Smooth muscle cell (in vitro differentiated cells): ENCODE measurements around the gene BBOX1. TPM values are rescaled to one million over a fixed set of nuclear protein-coding genes. Genes with fewer than 3 reads are reported as not detected.

Source experiments
- DNase-seq: peaks from one replicate; lab custom pipeline; 2025; ENCODE audit not compliant: unreplicated experiment; lab: John Stamatoyannopoulos, UW
- H2AFZ ChIP-seq: fragments of 200-600 bp; sonication (generic); 2 replicates; pipeline ENCODE4 v1.6.0; 2016; ENCODE audit warnings: antibody characterized with exemption, low read depth, mild to moderate bottlenecking
- H3F3A ChIP-seq: fragments of 200-600 bp; sonication (generic); 2 replicates; pipeline ENCODE4 v1.6.0; 2017; ENCODE audit warnings: antibody characterized with exemption, low read depth
- H3K27ac ChIP-seq: fragments of 200-600 bp; sonication (generic); 2 replicates; pipeline ENCODE4 v1.5.1; 2016; ENCODE audit warnings: low read depth, mild to moderate bottlenecking
- H3K27me3 ChIP-seq: fragments of 200-600 bp; sonication (generic); 2 replicates; pipeline ENCODE4 v1.6.1; 2016; ENCODE audit warnings: low read depth, mild to moderate bottlenecking
- H3K36me3 ChIP-seq: fragments of 200-600 bp; sonication (generic); 2 replicates; pipeline ENCODE4 v1.5.1; 2016; ENCODE audit warnings: low read depth
- H3K4me1 ChIP-seq: fragments of 200-600 bp; sonication (generic); 2 replicates; pipeline ENCODE4 v1.5.1; 2016; ENCODE audit warnings: low read depth
- H3K4me2 ChIP-seq: fragments of 200-600 bp; sonication (generic); 2 replicates; pipeline ENCODE4 v1.6.0; 2016; ENCODE audit warnings: mild to moderate bottlenecking
- H3K4me3 ChIP-seq: fragments of 200-600 bp; sonication (generic); 2 replicates; pipeline ENCODE4 v1.5.1; 2016; ENCODE audit warnings: mild to moderate bottlenecking
- H3K79me2 ChIP-seq: fragments of 200-600 bp; sonication (generic); 2 replicates; pipeline ENCODE4 v1.6.0; 2016; ENCODE audit warnings: low read depth, mild to moderate bottlenecking
- H3K9ac ChIP-seq: fragments of 200-600 bp; sonication (generic); 2 replicates; pipeline ENCODE4 v1.6.0; 2016; ENCODE audit warnings: low read depth
- H3K9me3 ChIP-seq: fragments of 200-600 bp; sonication (generic); replicated peaks from 2 replicates; pipeline ENCODE4 v1.5.1; 2016; ENCODE audit warnings: low read depth
- H4K20me1 ChIP-seq: fragments of 200-600 bp; sonication (generic); 2 replicates; pipeline ENCODE4 v1.6.0; 2016; ENCODE audit warnings: low read depth
- WGBS: methylation state at CpG from one replicate; pipeline ENCODE4 v1.1.7; 2016; ENCODE audit warnings: low lambda C conversion rate; 5-methylcytosine and 5-hydroxymethylcytosine counted together
- polyA plus RNA-seq: library from polyadenylated mRNA; unstranded; fragments of >200 nt; fragmentation: Nextera tagmentation; extraction: Ambion mirVana; gene quantifications from 2 replicates; pipeline ENCODE4 v1.2.1, GENCODE V29; 2016
- total RNA-seq: library from RNA; depleted of rRNA; stranded (reverse); fragments of >200 nt; gene quantifications from 2 replicates; pipeline ENCODE4 v1.2.3, GENCODE V29; 2014
- TF ChIP-seq, protein P1 (sequence below): fragments of 200-600 bp; sonication (generic); IDR thresholded peaks from 2 replicates; pipeline ENCODE4 v1.5.1; 2017; ENCODE audit warnings: borderline replicate concordance, mild to moderate bottlenecking, antibody characterized with exemption; ENCODE audit not compliant: insufficient read depth, poor library complexity, severe bottlenecking

The BBOX1 gene
- total and polyA plus RNA-seq, 2 experiments from 2014 or later: 0.22 to 0.67 TPM

DNA sequence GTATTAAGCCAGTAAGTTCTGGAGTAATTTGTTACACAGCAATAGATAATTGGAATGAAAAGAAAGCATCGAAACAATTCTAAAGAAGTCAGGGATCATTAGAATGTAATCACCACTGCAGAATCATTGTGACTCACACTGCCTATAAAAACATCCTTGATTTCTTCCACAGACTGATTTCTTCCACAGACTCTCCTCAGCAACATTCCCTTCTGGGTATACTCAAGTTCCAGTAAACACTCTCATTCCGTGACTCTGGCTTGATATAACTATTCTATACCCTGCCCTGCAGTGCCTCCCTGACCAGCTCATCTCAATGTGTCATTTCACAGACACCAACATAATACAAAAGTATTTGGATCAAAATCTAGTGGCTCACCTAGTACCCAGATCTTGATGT is 120.5 kb downstream of the BBOX1 start:
- Histone ChIP-seq H2AFZ (no peak overlapping the region), H3K27ac (no peak overlapping the region), H4K20me1 (no peaks in the 10 kb centered on the region), H3K27me3 (no peaks in the 10 kb centered on the region), H3K79me2 (no peaks in the 10 kb centered on the region), H3K4me2 (no peak overlapping the region), H3K36me3 (no peaks in the 10 kb centered on the region), H3K4me1 (no peaks in the 10 kb centered on the region), H3K9me3 (no peaks in the 10 kb centered on the region), H3K9ac (no peak overlapping the region), H3K4me3 (no peak overlapping the region), H3F3A (no peaks in the 10 kb centered on the region)
- DNase-seq: no peak
- 63% methylated on average over 2 of the region's 2 CpGs for WGBS
- TF ChIP-seq, protein P1, sequence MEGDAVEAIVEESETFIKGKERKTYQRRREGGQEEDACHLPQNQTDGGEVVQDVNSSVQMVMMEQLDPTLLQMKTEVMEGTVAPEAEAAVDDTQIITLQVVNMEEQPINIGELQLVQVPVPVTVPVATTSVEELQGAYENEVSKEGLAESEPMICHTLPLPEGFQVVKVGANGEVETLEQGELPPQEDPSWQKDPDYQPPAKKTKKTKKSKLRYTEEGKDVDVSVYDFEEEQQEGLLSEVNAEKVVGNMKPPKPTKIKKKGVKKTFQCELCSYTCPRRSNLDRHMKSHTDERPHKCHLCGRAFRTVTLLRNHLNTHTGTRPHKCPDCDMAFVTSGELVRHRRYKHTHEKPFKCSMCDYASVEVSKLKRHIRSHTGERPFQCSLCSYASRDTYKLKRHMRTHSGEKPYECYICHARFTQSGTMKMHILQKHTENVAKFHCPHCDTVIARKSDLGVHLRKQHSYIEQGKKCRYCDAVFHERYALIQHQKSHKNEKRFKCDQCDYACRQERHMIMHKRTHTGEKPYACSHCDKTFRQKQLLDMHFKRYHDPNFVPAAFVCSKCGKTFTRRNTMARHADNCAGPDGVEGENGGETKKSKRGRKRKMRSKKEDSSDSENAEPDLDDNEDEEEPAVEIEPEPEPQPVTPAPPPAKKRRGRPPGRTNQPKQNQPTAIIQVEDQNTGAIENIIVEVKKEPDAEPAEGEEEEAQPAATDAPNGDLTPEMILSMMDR: no peak

DNA sequence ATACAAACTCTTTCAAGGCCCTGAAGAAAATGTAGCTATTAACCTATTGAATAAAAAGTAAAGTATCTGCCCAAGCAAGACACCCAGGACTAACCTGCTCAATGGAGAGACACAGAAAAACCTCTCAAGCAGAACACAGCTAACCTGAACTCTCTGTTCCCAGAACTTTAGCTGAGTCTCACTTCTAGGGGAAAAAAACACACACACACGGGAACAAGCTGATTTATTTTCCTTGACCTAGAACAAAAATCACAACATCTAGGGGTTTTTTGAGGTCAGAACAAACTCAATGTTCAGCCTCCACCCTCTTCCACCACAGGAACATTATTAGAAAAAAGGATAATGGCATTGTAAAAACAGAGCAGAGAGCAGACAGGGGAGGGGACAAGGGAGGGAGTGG is 121.6 kb downstream of the BBOX1 start:
- H4K20me1 ChIP-seq: no peaks in the 10 kb centered on the region
- 97% methylated on average over 1 of the region's 1 CpG for WGBS
- H3K4me2 ChIP-seq: no peak overlapping the region
- no peaks in the 10 kb centered on the region for H3K36me3 ChIP-seq
- H3K9me3 ChIP-seq: no peaks in the 10 kb centered on the region
- H3K4me3 ChIP-seq: no peak overlapping the region
- no peaks in the 10 kb centered on the region for H3K27me3 ChIP-seq
- no peaks in the 10 kb centered on the region for H3K79me2 ChIP-seq
- no peak overlapping the region for H3K27ac ChIP-seq
- no peak overlapping the region for H2AFZ ChIP-seq
- no peak for DNase-seq
- no peak overlapping the region for H3K9ac ChIP-seq
- no peaks in the 10 kb centered on the region for H3K4me1 ChIP-seq
- TF ChIP-seq, protein P1: no peak
- no peaks in the 10 kb centered on the region for H3F3A ChIP-seq

DNA sequence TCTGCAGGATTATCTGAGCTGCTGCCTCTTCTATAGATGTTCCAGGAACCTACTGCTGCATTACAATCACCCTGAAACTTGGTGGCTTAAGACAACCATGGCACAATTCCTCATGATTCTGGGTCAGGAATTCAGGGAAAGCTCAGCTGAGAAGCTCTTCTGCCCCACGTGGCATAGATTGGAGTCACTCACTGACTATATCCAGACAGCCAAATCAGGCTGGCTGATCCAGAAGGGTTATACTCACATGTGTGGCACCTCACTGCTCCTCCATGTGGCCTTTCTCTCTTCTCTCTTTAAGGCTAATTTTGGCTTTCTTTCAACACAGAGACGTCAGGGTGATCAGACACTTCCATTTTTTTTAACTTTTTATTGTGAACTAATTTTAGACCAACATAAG is 125.5 kb downstream of the BBOX1 start:
- Histone ChIP-seq H3K79me2 (no peaks in the 10 kb centered on the region), H3K9me3 (no peaks in the 10 kb centered on the region), H4K20me1 (no peaks in the 10 kb centered on the region), H2AFZ (no peak overlapping the region), H3K36me3 (peaks cover 9% of the 10 kb centered on the region), H3K27ac (no peak overlapping the region), H3K4me2 (no peak overlapping the region), H3K9ac (no peak overlapping the region), H3K4me3 (no peak overlapping the region), H3F3A (peaks cover 6% of the 10 kb centered on the region), H3K27me3 (no peaks in the 10 kb centered on the region), H3K4me1 (no peaks in the 10 kb centered on the region)
- TF ChIP-seq, protein P1: no peak
- 43% methylated on average over 2 of the region's 2 CpGs for WGBS
- DNase-seq: no peak

DNA sequence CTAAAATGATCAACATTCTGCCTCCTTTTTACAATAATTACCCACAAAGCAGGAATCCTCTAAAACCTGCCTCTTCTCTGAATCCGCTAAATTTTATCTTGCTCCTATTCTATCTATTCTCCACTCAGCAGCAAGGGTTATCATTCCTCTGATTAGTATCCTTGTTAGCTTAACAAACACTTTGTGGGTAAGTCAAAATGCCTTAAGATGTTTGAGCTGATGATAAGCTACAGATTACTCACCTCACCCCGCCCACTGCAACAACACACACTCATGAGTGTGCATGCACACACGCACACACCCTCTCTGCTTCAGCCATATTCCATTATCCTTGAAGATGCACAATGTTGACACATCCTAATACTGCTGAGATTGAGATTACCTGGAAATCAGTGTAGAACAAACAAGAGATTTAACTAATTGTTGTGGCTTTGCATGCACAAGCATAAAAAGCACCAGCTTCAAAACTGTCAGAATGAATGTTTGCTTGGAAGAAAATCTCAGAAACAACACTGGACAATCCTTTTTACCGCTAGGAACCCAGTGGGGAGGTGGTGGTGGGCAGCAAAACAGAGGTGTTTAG is 130.9 kb downstream of the BBOX1 start:
- Histone ChIP-seq H4K20me1 (no peaks in the 10 kb centered on the region), H3K9me3 (no peaks in the 10 kb centered on the region), H3K79me2 (no peaks in the 10 kb centered on the region), H3K36me3 (peaks cover 9% of the 10 kb centered on the region), H3F3A (peaks cover 6% of the 10 kb centered on the region), H3K4me3 (no peak overlapping the region), H2AFZ (no peak overlapping the region), H3K4me1 (no peaks in the 10 kb centered on the region), H3K4me2 (peak overlapping the region; percentile 4), H3K27ac (no peak overlapping the region), H3K9ac (no peak overlapping the region), H3K27me3 (no peaks in the 10 kb centered on the region)
- no peak for DNase-seq
- WGBS: 57% methylated on average over 4 of the region's 4 CpGs
- TF ChIP-seq, protein P1: no peak
